IMR-90 (cell line): ENCODE results near the gene SNTG2. TPM values are rescaled to one million over a fixed set of nuclear protein-coding genes. Genes with fewer than 3 reads are reported as not detected.

Experiments
- ATAC-seq: fragments of 200-7000 bp; cut with Tn5 transposase; 2 replicates; pipeline ENCODE4 v1.9.1; 2020; ENCODE audit warnings: low read depth, mild to moderate bottlenecking, moderate library complexity
- BruUV-seq: library from RNA; stranded (reverse); fragments of 400-500 nt; replicated peaks from 2 replicates; lab custom pipeline; 2021; lab: Mats Ljungman, UMichigan
- CTCF ChIA-PET: fragments of 300-600 bp; formaldehyde crosslinking; extraction: SDS; loops from one replicate; lab custom pipeline; 2021; ENCODE audit warnings: antibody characterized with exemption; lab: Yijun Ruan, JAX
- POLR2A ChIA-PET: fragments of 300-600 bp; sonication (Branson Sonifier 250); formaldehyde crosslinking; loops from one replicate; lab custom pipeline; 2022; ENCODE audit warnings: antibody characterized with exemption; ENCODE audit not compliant: unreplicated experiment; lab: Charles Lee
- DNase-seq: peaks from one replicate; pipeline ENCODE4 v3.0.0; 2013
- H2AFZ ChIP-seq: replicated peaks from 2 replicates; pipeline ENCODE3; 2013; ENCODE audit warnings: low read length, mild to moderate bottlenecking; ENCODE audit not compliant: poor library complexity
- H2AK5ac ChIP-seq: 2 replicates; pipeline ENCODE4 v1.6.1; 2013; ENCODE audit warnings: low read depth, low read length, inconsistent platforms
- H2AK9ac ChIP-seq: replicated peaks from 2 replicates; pipeline ENCODE3; 2013; ENCODE audit warnings: mild to moderate bottlenecking, low read depth, low read length, moderate library complexity; ENCODE audit not compliant: poor library complexity
- H2BK120ac ChIP-seq: 2 replicates; pipeline ENCODE4 v1.6.1; 2013; ENCODE audit warnings: low read depth, low read length, inconsistent platforms
- H2BK15ac ChIP-seq: 3 replicates; pipeline ENCODE4 v1.6.1; 2013; ENCODE audit warnings: low read depth, low read length, inconsistent platforms
- H2BK20ac ChIP-seq: 2 replicates; pipeline ENCODE4 v1.6.1; 2013; ENCODE audit warnings: low read depth, mild to moderate bottlenecking, inconsistent platforms, low read length, moderate library complexity
- H2BK5ac ChIP-seq: 2 replicates; pipeline ENCODE4 v1.6.1; 2013; ENCODE audit warnings: mild to moderate bottlenecking, low read depth, low read length, inconsistent platforms; ENCODE audit not compliant: poor library complexity, severe bottlenecking
- H3K14ac ChIP-seq: replicated peaks from 2 replicates; pipeline ENCODE4 v1.6.1; 2013; ENCODE audit warnings: low read depth, low read length, inconsistent platforms
- H3K18ac ChIP-seq: 2 replicates; pipeline ENCODE4 v1.6.1; 2013; ENCODE audit warnings: low read depth, low read length, control low read depth
- H3K23ac ChIP-seq: 2 replicates; pipeline ENCODE4 v1.6.1; 2013; ENCODE audit warnings: low read depth, low read length, inconsistent platforms
- H3K27ac ChIP-seq: 2 replicates; pipeline ENCODE4 v1.5.1; 2013; ENCODE audit warnings: mild to moderate bottlenecking, control low read depth, low read length; ENCODE audit not compliant: insufficient read depth
- H3K27me3 ChIP-seq: 2 replicates; pipeline ENCODE4 v1.6.1; 2013; ENCODE audit warnings: low read length; ENCODE audit not compliant: control insufficient read depth, insufficient read depth
- H3K36me3 ChIP-seq: 2 replicates; pipeline ENCODE4 v1.6.1; 2013; ENCODE audit warnings: low read length, mixed read lengths; ENCODE audit not compliant: control insufficient read depth, insufficient read depth
- H3K4ac ChIP-seq: 2 replicates; pipeline ENCODE4 v1.6.1; 2013; ENCODE audit warnings: low read depth, low read length, inconsistent platforms
- H3K4me1 ChIP-seq: 2 replicates; pipeline ENCODE4 v1.6.1; 2013; ENCODE audit warnings: low read length, mixed read lengths; ENCODE audit not compliant: control insufficient read depth, insufficient read depth
- H3K4me2 ChIP-seq: 2 replicates; pipeline ENCODE4 v1.6.1; 2013; ENCODE audit warnings: low read depth, mild to moderate bottlenecking, control low read depth, low read length, moderate library complexity
- H3K4me3 ChIP-seq: 2 replicates; pipeline ENCODE4 v1.5.1; 2013; ENCODE audit warnings: low read depth, mild to moderate bottlenecking, control low read depth, low read length, moderate library complexity; ENCODE audit not compliant: insufficient read depth
- H3K56ac ChIP-seq: 2 replicates; pipeline ENCODE4 v1.6.1; 2013; ENCODE audit warnings: low read length, inconsistent platforms; ENCODE audit not compliant: insufficient read depth; ENCODE audit errors: extremely low read depth
- H3K79me1 ChIP-seq, 2 experiments: 2 replicates each; pipeline ENCODE4 v1.6.1; 2013; ENCODE audit warnings: low read length in 2 of 2, inconsistent platforms in 1 of 2, low read depth in 1 of 2
- H3K9ac ChIP-seq: 2 replicates; pipeline ENCODE4 v1.6.1; 2013; ENCODE audit warnings: low read depth, low read length, control low read depth
- H3K9me1 ChIP-seq: 2 replicates; pipeline ENCODE4 v1.6.1; 2013; ENCODE audit warnings: low read length, inconsistent platforms; ENCODE audit not compliant: insufficient read depth
- H3K9me3 ChIP-seq: 2 replicates; pipeline ENCODE4 v1.6.1; 2013; ENCODE audit warnings: low read length; ENCODE audit not compliant: control insufficient read depth, insufficient read depth
- H4K20me1 ChIP-seq: 2 replicates; pipeline ENCODE4 v1.6.1; 2013; ENCODE audit warnings: low read length, inconsistent platforms; ENCODE audit not compliant: insufficient read depth
- H4K5ac ChIP-seq: 2 replicates; pipeline ENCODE4 v1.6.1; 2013; ENCODE audit warnings: mild to moderate bottlenecking, low read depth, low read length, control low read depth
- H4K8ac ChIP-seq, 2 experiments: 2 replicates each; pipeline ENCODE4 v1.6.1; 2013; ENCODE audit warnings: low read depth in 2 of 2, low read length in 2 of 2, control low read depth in 1 of 2, inconsistent platforms in 1 of 2
- H4K91ac ChIP-seq: 2 replicates; pipeline ENCODE4 v1.6.1; 2013; ENCODE audit warnings: low read depth, low read length, inconsistent platforms; ENCODE audit not compliant: insufficient read depth
- ELK1 ChIP-seq: fragments of 150-350 bp; IDR thresholded peaks from 2 replicates; pipeline ENCODE4 v1.6.1; 2016; ENCODE audit warnings: low read depth, mild to moderate bottlenecking, low read length, moderate library complexity, borderline replicate concordance
- SMC3 ChIP-seq: fragments of 150-350 bp; IDR thresholded peaks from 2 replicates; pipeline ENCODE4 v1.6.1; 2016; ENCODE audit warnings: low read depth, mild to moderate bottlenecking, antibody characterized with exemption, low read length, moderate library complexity
- USF2 ChIP-seq: fragments of 150-350 bp; IDR thresholded peaks from 2 replicates; pipeline ENCODE4 v1.6.1; 2017; ENCODE audit warnings: mild to moderate bottlenecking, antibody characterized with exemption, low read length, low read depth
- WGBS, 2 experiments: methylation state at CpG; one replicate each; pipeline versions ENCODE4 v1.1.5 to v1.1.7; 2013; ENCODE audit warnings: missing lambda C conversion rate in 2 of 2; ENCODE audit not compliant: insufficient read length in 1 of 2; ENCODE audit errors: extremely low coverage in 2 of 2; 5-methylcytosine and 5-hydroxymethylcytosine counted together
- dilution Hi-C: fragments of 300-500 bp; cut with HindIII; formaldehyde crosslinking; loops from one replicate; pipeline ENCODE4 v1.14.3; 2018; ENCODE audit warnings: low sequenced_read_pairs; ENCODE audit not compliant: unreplicated experiment
- in situ Hi-C: fragments of 300-500 bp; cut with MboI; formaldehyde crosslinking; loops from 3 replicates; pipeline ENCODE4 v1.14.3; 2019; ENCODE audit warnings: low sequenced_read_pairs, inconsistent platforms, mixed read lengths
- intact Hi-C: fragments of 100-400 bp; cut with micrococcal nuclease; formaldehyde crosslinking; loops from 2 replicates; pipeline ENCODE4 v1.10.0; 2022
- polyA plus RNA-seq, 3 experiments: library from polyadenylated mRNA; depleted of rRNA; stranded (reverse); fragments of >200 nt; gene quantifications; 2 replicates each; pipeline ENCODE4 v1.2.3, GENCODE V29; 2012; ENCODE audit warnings: low replicate concordance in 1 of 3
- total RNA-seq: library from RNA; depleted of rRNA; stranded (reverse); fragments of >200 nt; gene quantifications from 2 replicates; pipeline ENCODE4 v1.2.3, GENCODE V29; 2012

Gene SNTG2
- total and polyA plus RNA-seq, 2 of the 4 experiments (the other 2 are of a cell fraction), result under 0.01 to 0.17 TPM

- H2BK5ac ChIP-seq, result no peak overlapping the region
- H3K9me3 ChIP-seq, result peaks cover 6% of the 10 kb centered on the region
- H2AK9ac ChIP-seq, result no peak overlapping the region
- TF ChIP-seq ELK1 (no peak), USF2 (no peak), SMC3 (no peak)
- H2AFZ ChIP-seq, result no peak overlapping the region
- no peak overlapping the region for H3K14ac ChIP-seq
- H3K23ac ChIP-seq, result no peak overlapping the region
- no peak overlapping the region for H3K56ac ChIP-seq
- ChIA-PET POLR2A (no interaction called here), CTCF (interaction anchor here (1.5 kb wide), 1 partner anchor 11 kb away, joined by 7 read pairs; no protein-coding TSS in a partner anchor)
- no peak overlapping the region for H3K4ac ChIP-seq
- H3K36me3 ChIP-seq, result no peaks in the 10 kb centered on the region
- no peaks in the 10 kb centered on the region for H4K20me1 ChIP-seq
- whole genome bisulfite sequencing, 2 experiments, result 63% methylated on average over 1 of the region's 13 CpGs; no CpG with 5 or more reads in 1 of the 2 experiments
- H3K4me1 ChIP-seq, result no peaks in the 10 kb centered on the region
- no peak overlapping the region for H3K4me3 ChIP-seq
- H3K79me1 ChIP-seq, result no peaks in the 10 kb centered on the region
- no peak overlapping the region for H3K27ac ChIP-seq
- ATAC-seq, result no peak
- no peak overlapping the region for H2AK5ac ChIP-seq
- no peak overlapping the region for H3K18ac ChIP-seq
- H4K5ac ChIP-seq, result no peak overlapping the region
- no peak overlapping the region for H3K9ac ChIP-seq
- DNase-seq, result no peak
- in situ Hi-C loops, result no loop called here
- no peak overlapping the region for H4K8ac ChIP-seq
- H3K9me1 ChIP-seq, result no peaks in the 10 kb centered on the region
- BruUV-seq, result no TSS peak
- intact Hi-C loops, result no loop called here
- no peak overlapping the region for H4K91ac ChIP-seq
- dilution Hi-C loops, result no loop called here
- H2BK20ac ChIP-seq, result no peak overlapping the region
- H2BK120ac ChIP-seq, result no peak overlapping the region
- H2BK15ac ChIP-seq, result no peak overlapping the region
- H3K27me3 ChIP-seq, result no peaks in the 10 kb centered on the region
- no peak overlapping the region for H3K4me2 ChIP-seq
Observed at GRCh38 chr2:1150724-1151511, 200.3 kb downstream of the SNTG2 start.
